SK-N-SH treated with all-trans-retinoic acid at 6 μM for 48 hours (cell line): ENCODE data around the gene KRTAP10-2.

ENCODE experiments used
- ARNTL ChIP-seq: fragments of 450-650 bp; formaldehyde crosslinking; IDR thresholded peaks from 2 replicates; pipeline ENCODE4 v1.5.0; 2020; ENCODE audit warnings: low read depth, mild to moderate bottlenecking, moderate library complexity, borderline replicate concordance
- CREB5 ChIP-seq: fragments of 250-450 bp; sonication (Bioruptor Pico); IDR thresholded peaks from 2 replicates; pipeline ENCODE4 v1.5.1; 2020; ENCODE audit warnings: low read depth, mild to moderate bottlenecking, moderate library complexity
- GLIS3 ChIP-seq: fragments of 250-450 bp; sonication (Bioruptor Pico); IDR thresholded peaks from 2 replicates; pipeline ENCODE4 v1.5.0; 2020; ENCODE audit warnings: mild to moderate bottlenecking, moderate library complexity
- RARB ChIP-seq: fragments of 250-450 bp; sonication (Bioruptor Pico); IDR thresholded peaks from 2 replicates; pipeline ENCODE4 v1.8.0; 2021; ENCODE audit warnings: mild to moderate bottlenecking, moderate library complexity
- TSHZ2 ChIP-seq: fragments of 250-450 bp; sonication (Bioruptor Pico); IDR thresholded peaks from 2 replicates; pipeline ENCODE4 v1.5.0; 2020; ENCODE audit warnings: mild to moderate bottlenecking, moderate library complexity
- ZFP3 ChIP-seq: fragments of 250-450 bp; sonication (Bioruptor Pico); IDR thresholded peaks from 2 replicates; pipeline ENCODE4 v1.5.0; 2020; ENCODE audit warnings: mild to moderate bottlenecking, moderate library complexity
- TF ChIP-seq, protein P1 (sequence below): fragments of 250-450 bp; sonication (Bioruptor Pico); IDR thresholded peaks from 2 replicates; pipeline ENCODE4 v1.8.0; 2020; ENCODE audit warnings: mild to moderate bottlenecking, moderate library complexity, borderline replicate concordance
- TF ChIP-seq, protein P2 (sequence below): fragments of 250-450 bp; sonication (Bioruptor Pico); IDR thresholded peaks from 2 replicates; pipeline ENCODE4 v1.5.1; 2021; ENCODE audit warnings: mild to moderate bottlenecking, moderate library complexity

GRCh38 chr21:44550807-44551206 lies 498 bp downstream of the KRTAP10-2 start:
- TF ChIP-seq ZFP3 (CRISPR knock-in tag): no peak
- TF ChIP-seq, protein P1, sequence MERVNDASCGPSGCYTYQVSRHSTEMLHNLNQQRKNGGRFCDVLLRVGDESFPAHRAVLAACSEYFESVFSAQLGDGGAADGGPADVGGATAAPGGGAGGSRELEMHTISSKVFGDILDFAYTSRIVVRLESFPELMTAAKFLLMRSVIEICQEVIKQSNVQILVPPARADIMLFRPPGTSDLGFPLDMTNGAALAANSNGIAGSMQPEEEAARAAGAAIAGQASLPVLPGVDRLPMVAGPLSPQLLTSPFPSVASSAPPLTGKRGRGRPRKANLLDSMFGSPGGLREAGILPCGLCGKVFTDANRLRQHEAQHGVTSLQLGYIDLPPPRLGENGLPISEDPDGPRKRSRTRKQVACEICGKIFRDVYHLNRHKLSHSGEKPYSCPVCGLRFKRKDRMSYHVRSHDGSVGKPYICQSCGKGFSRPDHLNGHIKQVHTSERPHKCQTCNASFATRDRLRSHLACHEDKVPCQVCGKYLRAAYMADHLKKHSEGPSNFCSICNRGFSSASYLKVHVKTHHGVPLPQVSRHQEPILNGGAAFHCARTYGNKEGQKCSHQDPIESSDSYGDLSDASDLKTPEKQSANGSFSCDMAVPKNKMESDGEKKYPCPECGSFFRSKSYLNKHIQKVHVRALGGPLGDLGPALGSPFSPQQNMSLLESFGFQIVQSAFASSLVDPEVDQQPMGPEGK: no peak
- no peak for TF ChIP-seq GLIS3 (CRISPR knock-in tag)
- no peak for TF ChIP-seq CREB5 (CRISPR knock-in tag)
- TF ChIP-seq RARB (CRISPR knock-in tag): no peak
- no peak for TF ChIP-seq ARNTL (CRISPR knock-in tag)
- TF ChIP-seq, protein P2, sequence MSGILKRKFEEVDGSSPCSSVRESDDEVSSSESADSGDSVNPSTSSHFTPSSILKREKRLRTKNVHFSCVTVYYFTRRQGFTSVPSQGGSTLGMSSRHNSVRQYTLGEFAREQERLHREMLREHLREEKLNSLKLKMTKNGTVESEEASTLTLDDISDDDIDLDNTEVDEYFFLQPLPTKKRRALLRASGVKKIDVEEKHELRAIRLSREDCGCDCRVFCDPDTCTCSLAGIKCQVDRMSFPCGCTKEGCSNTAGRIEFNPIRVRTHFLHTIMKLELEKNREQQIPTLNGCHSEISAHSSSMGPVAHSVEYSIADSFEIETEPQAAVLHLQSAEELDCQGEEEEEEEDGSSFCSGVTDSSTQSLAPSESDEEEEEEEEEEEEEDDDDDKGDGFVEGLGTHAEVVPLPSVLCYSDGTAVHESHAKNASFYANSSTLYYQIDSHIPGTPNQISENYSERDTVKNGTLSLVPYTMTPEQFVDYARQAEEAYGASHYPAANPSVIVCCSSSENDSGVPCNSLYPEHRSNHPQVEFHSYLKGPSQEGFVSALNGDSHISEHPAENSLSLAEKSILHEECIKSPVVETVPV: no peak
- no peak for TF ChIP-seq TSHZ2 (CRISPR knock-in tag)
